ENCODE measurements around the gene FEN1.

DNA sequence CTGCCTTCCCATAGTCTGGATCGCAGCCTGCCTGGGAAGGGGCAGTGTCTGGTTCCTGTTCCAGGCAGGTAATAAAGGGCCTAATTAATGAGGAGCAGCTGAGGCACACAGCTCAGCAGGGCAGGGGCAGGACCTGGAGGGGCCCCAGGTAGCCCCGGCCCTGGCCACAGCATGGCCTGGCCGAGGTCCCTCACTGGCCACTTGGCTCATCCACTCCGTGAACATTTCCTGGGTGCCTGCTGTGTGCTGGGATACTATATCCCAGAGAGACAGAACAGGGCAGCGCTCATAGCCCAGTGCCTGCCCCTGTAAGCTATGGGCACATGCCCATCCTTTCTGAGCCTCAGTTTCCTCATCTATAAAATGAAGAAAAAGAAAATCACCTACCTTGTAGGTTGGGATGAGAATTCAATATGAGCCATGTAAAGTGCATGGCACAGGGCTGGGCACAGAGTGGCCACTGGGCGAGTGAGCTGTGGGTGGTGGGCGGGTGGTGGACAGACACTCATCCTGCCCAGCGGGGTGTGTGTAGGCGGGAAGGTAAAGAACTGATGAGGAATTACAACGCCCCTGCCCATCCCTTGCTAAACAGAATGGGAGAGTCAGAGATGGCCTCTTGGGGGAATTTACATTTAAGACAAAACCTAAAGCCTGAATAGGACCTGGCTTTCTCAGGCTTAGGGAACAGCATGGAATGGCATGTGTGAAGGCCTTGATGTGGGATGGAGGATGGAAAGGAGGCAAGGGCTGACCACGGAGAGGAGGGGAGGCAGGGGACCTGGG lies 31.1 kb upstream of the FEN1 start:
- TF ChIP-seq, protein P1, sequence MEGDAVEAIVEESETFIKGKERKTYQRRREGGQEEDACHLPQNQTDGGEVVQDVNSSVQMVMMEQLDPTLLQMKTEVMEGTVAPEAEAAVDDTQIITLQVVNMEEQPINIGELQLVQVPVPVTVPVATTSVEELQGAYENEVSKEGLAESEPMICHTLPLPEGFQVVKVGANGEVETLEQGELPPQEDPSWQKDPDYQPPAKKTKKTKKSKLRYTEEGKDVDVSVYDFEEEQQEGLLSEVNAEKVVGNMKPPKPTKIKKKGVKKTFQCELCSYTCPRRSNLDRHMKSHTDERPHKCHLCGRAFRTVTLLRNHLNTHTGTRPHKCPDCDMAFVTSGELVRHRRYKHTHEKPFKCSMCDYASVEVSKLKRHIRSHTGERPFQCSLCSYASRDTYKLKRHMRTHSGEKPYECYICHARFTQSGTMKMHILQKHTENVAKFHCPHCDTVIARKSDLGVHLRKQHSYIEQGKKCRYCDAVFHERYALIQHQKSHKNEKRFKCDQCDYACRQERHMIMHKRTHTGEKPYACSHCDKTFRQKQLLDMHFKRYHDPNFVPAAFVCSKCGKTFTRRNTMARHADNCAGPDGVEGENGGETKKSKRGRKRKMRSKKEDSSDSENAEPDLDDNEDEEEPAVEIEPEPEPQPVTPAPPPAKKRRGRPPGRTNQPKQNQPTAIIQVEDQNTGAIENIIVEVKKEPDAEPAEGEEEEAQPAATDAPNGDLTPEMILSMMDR (conservative IDR thresholded peaks at IDR 0.05 in 1 of 2, IDR thresholded peaks at IDR 0.05 in 1 of 2; ENCODE audit: extremely low read depth in 1 of 2, insufficient read depth in 1 of 2, low read depth in 1 of 2, low read length in 2 of 2), result no peak
- TF ChIP-seq EZH2 (IDR thresholded peaks at IDR 0.05; ENCODE audit: borderline replicate concordance, low read length), result no peak

Data from mammary epithelial cell (primary cell).